Naive thymus-derived CD8-positive, alpha-beta T cell (primary cell): Measurements from ENCODE around the gene TBCC. TPM values are rescaled to one million over a fixed set of nuclear protein-coding genes. Genes with fewer than 3 reads are reported as not detected.

ENCODE experiments used
- ATAC-seq, 2 donors: fragments of 150-1000 bp; cut with Tn5 transposase in 1 of 2; sonication (Bioruptor Pico), chemical (Tn5 transposase) in 1 of 2; 1 replicate in 1 of 2; 2 replicates in 1 of 2; pipeline ENCODE4 v1.10.0; 2021; ENCODE audit warnings: mild to moderate bottlenecking in 2 of 2, moderate library complexity in 2 of 2
- POLR2A ChIA-PET: fragments of 350-600 bp; sonication (Branson Sonifier 250); formaldehyde crosslinking; loops from one replicate; lab custom pipeline; 2021; ENCODE audit warnings: antibody characterized with exemption; lab: Charles Lee
- DNase-seq, 10 donors: peaks; one replicate each; pipeline versions ENCODE4 v3.0.0 to v3.0.0-alpha.2; 2020 to 2022
- H3K27ac Mint-ChIP-seq, 10 donors: one replicate each; pipeline ENCODE4 v1.8.0; 2020 to 2022; ENCODE audit warnings: mild to moderate bottlenecking in 10 of 10, mixed read lengths in 10 of 10, moderate library complexity in 4 of 10, inconsistent platforms in 1 of 10
- H3K27me3 Mint-ChIP-seq, 5 donors: one replicate each; pipeline ENCODE4 v1.8.0; 2021 to 2022; ENCODE audit warnings: mixed read lengths in 5 of 5
- H3K36me3 Mint-ChIP-seq, 3 donors: one replicate each; pipeline ENCODE4 v1.8.0; 2020 to 2022; ENCODE audit warnings: mixed read lengths in 3 of 3, mild to moderate bottlenecking in 2 of 3, inconsistent platforms in 1 of 3
- H3K4me1 Mint-ChIP-seq, 4 donors: one replicate each; pipeline ENCODE4 v1.8.0; 2021 to 2022; ENCODE audit warnings: mixed read lengths in 4 of 4
- H3K4me3 Mint-ChIP-seq, 10 donors: one replicate each; pipeline ENCODE4 v1.8.0; 2020 to 2022; ENCODE audit warnings: mild to moderate bottlenecking in 10 of 10, mixed read lengths in 10 of 10, moderate library complexity in 6 of 10, inconsistent platforms in 1 of 10
- H3K9me3 Mint-ChIP-seq, 9 donors: one replicate each; pipeline ENCODE4 v1.8.0; 2020 to 2022; ENCODE audit warnings: mixed read lengths in 9 of 9, mild to moderate bottlenecking in 3 of 9, inconsistent platforms in 1 of 9, moderate library complexity in 1 of 9
- polyA plus RNA-seq, 3 donors: library from polyadenylated mRNA; unstranded; fragments of 300-500 nt; fragmentation: Illumina TruSeq; gene quantifications; one replicate each; pipeline ENCODE4 v1.2.3, GENCODE V29; 2021
- total RNA-seq, 8 experiments: library from RNA in 2 of 8; stranded (reverse) in 2 of 8; gene quantifications; one replicate each; pipeline ENCODE4 v1.2.3 and lab custom pipeline; 2021 to 2026

TBCC gene
- total and polyA plus RNA-seq, 5 experiments from 2014 or later, result 76.0 to 126 (median 112) TPM

- H3K27ac Mint-ChIP-seq, result peak overlapping the region; percentile 93 to 99 (median 98)
- H3K27me3 Mint-ChIP-seq, result no peaks in the 10 kb centered on the region
- no peaks in the 10 kb centered on the region for H3K9me3 Mint-ChIP-seq
- POLR2A ChIA-PET, result interaction anchor here (0.7 to 10.6 kb wide), 16 partner anchors 8 to 332 kb away, joined by 3 to 209 read pairs (median 8); partner anchors contain the start of genes BICRAL, KLC4, MRPL2 and RPL7L1
- DNase-seq, result peak in 2 of 10 donors; percentile 21 to 50
- peak overlapping the region; percentile 75 to 98 (median 90) for H3K4me3 Mint-ChIP-seq
- ATAC-seq, result no peak
- H3K4me1 Mint-ChIP-seq, result peaks cover 11 to 25% (median 19%) of the 10 kb centered on the region in 4 donors
- no peaks in the 10 kb centered on the region for H3K36me3 Mint-ChIP-seq
Observed at GRCh38 chr6:42727087-42727611, 18.8 kb downstream of the TBCC start.

GRCh38 chr6:42726485-42727086, 19.3 kb downstream of the TBCC start:
- peak; percentile 93 to 98 for ATAC-seq
- POLR2A ChIA-PET, result interaction anchor here (0.6 to 10.6 kb wide), 23 partner anchors 9 to 446 kb away, joined by 3 to 209 read pairs (median 4); partner anchors contain the start of genes BICRAL, KLC4, MRPL2 and RPL7L1
- Mint-ChIP-seq H3K4me3 (peak overlapping the region; percentile 75 to 98 (median 90)), H3K4me1 (peaks cover 11 to 25% (median 19%) of the 10 kb centered on the region in 4 donors), H3K27ac (peak overlapping the region; percentile 93 to 99 (median 98)), H3K9me3 (no peaks in the 10 kb centered on the region), H3K27me3 (no peaks in the 10 kb centered on the region), H3K36me3 (no peaks in the 10 kb centered on the region)
- DNase-seq, result peak; percentile 43 to 91 (median 77)

GRCh38 chr6:42726026-42726425, 19.9 kb downstream of the TBCC start:
- no peaks in the 10 kb centered on the region for H3K9me3 Mint-ChIP-seq
- DNase-seq (no peak), ATAC-seq (no peak)
- H3K4me3 Mint-ChIP-seq, result peak overlapping the region; percentile 75 to 98 (median 90)
- no peaks in the 10 kb centered on the region for H3K27me3 Mint-ChIP-seq
- peak overlapping the region; percentile 93 to 99 (median 98) for H3K27ac Mint-ChIP-seq
- no peaks in the 10 kb centered on the region for H3K36me3 Mint-ChIP-seq
- H3K4me1 Mint-ChIP-seq, result peaks cover 11 to 25% (median 19%) of the 10 kb centered on the region in 4 donors
- POLR2A ChIA-PET, result interaction anchor here (0.6 to 10.6 kb wide), 20 partner anchors 8 to 446 kb away, joined by 3 to 209 read pairs (median 6); partner anchors contain the start of genes BICRAL, KLC4, MRPL2 and RPL7L1

- no peaks in the 10 kb centered on the region for H3K36me3 Mint-ChIP-seq
- H3K4me1 Mint-ChIP-seq, result peaks cover 11 to 25% (median 19%) of the 10 kb centered on the region in 4 donors
- no peaks in the 10 kb centered on the region for H3K9me3 Mint-ChIP-seq
- no peak for DNase-seq
- no peaks in the 10 kb centered on the region for H3K27me3 Mint-ChIP-seq
- peak overlapping the region in 6 of 10 donors; percentile 10 to 82 (median 42) for H3K27ac Mint-ChIP-seq
- no peak for ATAC-seq
- no peak overlapping the region for H3K4me3 Mint-ChIP-seq
- POLR2A ChIA-PET, result interaction anchor here (0.5 to 10.6 kb wide), 9 partner anchors 20 to 447 kb away, joined by 3 to 209 read pairs (median 27); partner anchors contain the start of genes BICRAL, RPL7L1 and TBCC
Observed at GRCh38 chr6:42724825-42725224, 21.1 kb downstream of the TBCC start.

GRCh38 chr6:42722497-42722896, 23.4 kb downstream of the TBCC start, which contains the start of gene PRPH2:
PRPH2 (minus strand) TSS chr6:42722597; CDS start chr6:42722334, 263 bp downstream.
- Mint-ChIP-seq H3K27ac (peak within 1 kb of the TSS in 2 of 10 donors; percentile 24 to 78), H3K9me3 (no peaks in the 10 kb centered on the region), H3K4me3 (no peak within 1 kb of the TSS), H3K4me1 (peaks cover 10 to 19% (median 16%) of the 10 kb centered on the region in 4 donors), H3K27me3 (no peaks in the 10 kb centered on the region), H3K36me3 (no peaks in the 10 kb centered on the region)
- POLR2A ChIA-PET, result interaction anchor here (0.6 kb wide), 2 partner anchors 17 to 49 kb away, joined by 3 to 5 read pairs; no protein-coding TSS in a partner anchor
- DNase-seq (no peak), ATAC-seq (no peak)

- DNase-seq (no peak), ATAC-seq (no peak)
- no peak overlapping the region for H3K4me3 Mint-ChIP-seq
- H3K9me3 Mint-ChIP-seq, result no peaks in the 10 kb centered on the region
- H3K36me3 Mint-ChIP-seq, result no peaks in the 10 kb centered on the region
- no peak overlapping the region for H3K27ac Mint-ChIP-seq
- POLR2A ChIA-PET, result no interaction called here
- H3K4me1 Mint-ChIP-seq, result peaks cover 0 to 2% (median under 1%) of the 10 kb centered on the region in 4 donors
- H3K27me3 Mint-ChIP-seq, result no peaks in the 10 kb centered on the region
Observed at GRCh38 chr6:42720739-42721138, 25.2 kb downstream of the TBCC start.

- ATAC-seq (no peak), DNase-seq (no peak)
- H3K27me3 Mint-ChIP-seq, result peaks cover 0 to under 1% (median 0%) of the 10 kb centered on the region in 5 donors
- no peak overlapping the region for H3K27ac Mint-ChIP-seq
- peaks cover 0 to 6% (median 4%) of the 10 kb centered on the region in 9 donors for H3K9me3 Mint-ChIP-seq
- H3K4me3 Mint-ChIP-seq, result no peak overlapping the region
- POLR2A ChIA-PET, result interaction anchor here (1.0 kb wide), 1 partner anchor 14 kb away, joined by 3 read pairs; no protein-coding TSS in a partner anchor
- peaks cover 0 to 3% (median 0%) of the 10 kb centered on the region in 4 donors for H3K4me1 Mint-ChIP-seq
- H3K36me3 Mint-ChIP-seq, result peaks cover 0 to 6% (median 6%) of the 10 kb centered on the region in 3 donors
Observed at GRCh38 chr6:42715871-42716270, 30.0 kb downstream of the TBCC start.

GRCh38 chr6:42714098-42714761, 31.7 kb downstream of the TBCC start:
- Mint-ChIP-seq H3K36me3 (peaks cover 0 to 6% (median 6%) of the 10 kb centered on the region in 3 donors), H3K27ac (peak overlapping the region in 1 of 10 donors; percentile 4), H3K27me3 (peaks cover 0 to 3% (median 0%) of the 10 kb centered on the region in 5 donors), H3K9me3 (peaks cover 0 to 6% (median 4%) of the 10 kb centered on the region in 9 donors), H3K4me1 (peaks cover 0 to 10% (median 0%) of the 10 kb centered on the region in 4 donors), H3K4me3 (no peak overlapping the region)
- DNase-seq (no peak), ATAC-seq (no peak)
- POLR2A ChIA-PET, result interaction anchor here (0.6 kb wide), 1 partner anchor 201 kb away, joined by 4 read pairs; no protein-coding TSS in a partner anchor

- DNase-seq, result no peak
- no peak for ATAC-seq
- H3K27me3 Mint-ChIP-seq, result peaks cover 0 to 3% (median 0%) of the 10 kb centered on the region in 5 donors
- H3K27ac Mint-ChIP-seq, result no peak overlapping the region
- POLR2A ChIA-PET, result no interaction called here
- H3K36me3 Mint-ChIP-seq, result peaks cover 0 to 6% (median 6%) of the 10 kb centered on the region in 3 donors
- no peak overlapping the region for H3K4me3 Mint-ChIP-seq
- peaks cover 0 to 10% (median 0%) of the 10 kb centered on the region in 4 donors for H3K4me1 Mint-ChIP-seq
- peaks cover 0 to 6% (median 4%) of the 10 kb centered on the region in 9 donors for H3K9me3 Mint-ChIP-seq
Observed at GRCh38 chr6:42711930-42712329, 34.0 kb downstream of the TBCC start.

- Mint-ChIP-seq H3K4me1 (peaks cover 0 to 10% (median 0%) of the 10 kb centered on the region in 4 donors), H3K36me3 (peaks cover 0 to 6% (median 6%) of the 10 kb centered on the region in 3 donors), H3K27me3 (peaks cover 0 to 3% (median 0%) of the 10 kb centered on the region in 5 donors), H3K4me3 (peak overlapping the region in 2 of 10 donors; percentile 11 to 16), H3K9me3 (peaks cover 0 to 6% (median 4%) of the 10 kb centered on the region in 9 donors), H3K27ac (peak overlapping the region in 4 of 10 donors; percentile 18 to 85 (median 54))
- no peak for DNase-seq
- peak; percentile 30 to 39 for ATAC-seq
- POLR2A ChIA-PET, result no interaction called here
Observed at GRCh38 chr6:42710316-42710715, 35.6 kb downstream of the TBCC start.

GRCh38 chr6:42709871-42710270, 36.0 kb downstream of the TBCC start:
- POLR2A ChIA-PET, result no interaction called here
- no peak for ATAC-seq
- Mint-ChIP-seq H3K9me3 (peaks cover 0 to 6% (median 4%) of the 10 kb centered on the region in 9 donors), H3K4me1 (peaks cover 0 to 10% (median 0%) of the 10 kb centered on the region in 4 donors), H3K4me3 (no peak overlapping the region), H3K36me3 (peaks cover 0 to 6% (median 6%) of the 10 kb centered on the region in 3 donors), H3K27me3 (peaks cover 0 to 3% (median 0%) of the 10 kb centered on the region in 5 donors), H3K27ac (peak overlapping the region in 2 of 10 donors; percentile 25 to 27)
- DNase-seq, result no peak

- no peak for ATAC-seq
- no peak overlapping the region for H3K4me3 Mint-ChIP-seq
- DNase-seq, result no peak
- peaks cover 0 to 6% (median 6%) of the 10 kb centered on the region in 3 donors for H3K36me3 Mint-ChIP-seq
- POLR2A ChIA-PET, result no interaction called here
- H3K4me1 Mint-ChIP-seq, result peaks cover 0 to 10% (median 0%) of the 10 kb centered on the region in 4 donors
- H3K9me3 Mint-ChIP-seq, result peaks cover 0 to 6% (median 4%) of the 10 kb centered on the region in 9 donors
- H3K27me3 Mint-ChIP-seq, result peaks cover 0 to 3% (median 0%) of the 10 kb centered on the region in 5 donors
- peak overlapping the region in 1 of 10 donors; percentile 32 for H3K27ac Mint-ChIP-seq
Observed at GRCh38 chr6:42708096-42708495, 37.8 kb downstream of the TBCC start.
